HG02852 (cell line): ENCODE data around the gene HNRNPH3.

Source experiments
- ATAC-seq: cut with Tn5 transposase; IDR thresholded peaks from one replicate; pipeline ENCODE4 v1.9.1; 2021; ENCODE audit warnings: mild to moderate bottlenecking, moderate library complexity; ENCODE audit not compliant: unreplicated experiment

The HNRNPH3 gene

GRCh38 chr10:68371604-68372003, 39.7 kb downstream of the HNRNPH3 start:
- no peak for ATAC-seq

GRCh38 chr10:68385740-68386139, 53.9 kb downstream of the HNRNPH3 start:
- ATAC-seq = no peak
